ENCODE measurements around the gene HCST.

HCST gene

GRCh38 chr19:35932291-35932936 lies 30.1 kb downstream of the HCST start:
- TF ChIP-seq GATA3 (IDR thresholded peaks at IDR 0.05; ENCODE audit: low read depth, low read length), result no peak
- TF ChIP-seq GATA2 (IDR thresholded peaks at IDR 0.05; ENCODE audit: low read depth, low read length), result no peak

GRCh38 chr19:35935911-35936737 lies 33.8 kb downstream of the HCST start, which contains the start of gene LRFN3:
Gene LRFN3 (plus strand): TSS chr19:35936374. CDS start chr19:35939426, 3,052 bp downstream.
- TF ChIP-seq GATA2 (IDR thresholded peaks at IDR 0.05; ENCODE audit: low read depth, low read length), result peak; percentile 30; the same call in 1 of the 2 replicates
- no peak for TF ChIP-seq GATA3 (IDR thresholded peaks at IDR 0.05; ENCODE audit: low read depth, low read length)

GRCh38 chr19:35936738-35937268 lies 34.5 kb downstream of the HCST start:
- TF ChIP-seq GATA2 (IDR thresholded peaks at IDR 0.05; ENCODE audit: low read depth, low read length), result no peak
- TF ChIP-seq GATA3 (IDR thresholded peaks at IDR 0.05; ENCODE audit: low read depth, low read length), result no peak

DNA sequence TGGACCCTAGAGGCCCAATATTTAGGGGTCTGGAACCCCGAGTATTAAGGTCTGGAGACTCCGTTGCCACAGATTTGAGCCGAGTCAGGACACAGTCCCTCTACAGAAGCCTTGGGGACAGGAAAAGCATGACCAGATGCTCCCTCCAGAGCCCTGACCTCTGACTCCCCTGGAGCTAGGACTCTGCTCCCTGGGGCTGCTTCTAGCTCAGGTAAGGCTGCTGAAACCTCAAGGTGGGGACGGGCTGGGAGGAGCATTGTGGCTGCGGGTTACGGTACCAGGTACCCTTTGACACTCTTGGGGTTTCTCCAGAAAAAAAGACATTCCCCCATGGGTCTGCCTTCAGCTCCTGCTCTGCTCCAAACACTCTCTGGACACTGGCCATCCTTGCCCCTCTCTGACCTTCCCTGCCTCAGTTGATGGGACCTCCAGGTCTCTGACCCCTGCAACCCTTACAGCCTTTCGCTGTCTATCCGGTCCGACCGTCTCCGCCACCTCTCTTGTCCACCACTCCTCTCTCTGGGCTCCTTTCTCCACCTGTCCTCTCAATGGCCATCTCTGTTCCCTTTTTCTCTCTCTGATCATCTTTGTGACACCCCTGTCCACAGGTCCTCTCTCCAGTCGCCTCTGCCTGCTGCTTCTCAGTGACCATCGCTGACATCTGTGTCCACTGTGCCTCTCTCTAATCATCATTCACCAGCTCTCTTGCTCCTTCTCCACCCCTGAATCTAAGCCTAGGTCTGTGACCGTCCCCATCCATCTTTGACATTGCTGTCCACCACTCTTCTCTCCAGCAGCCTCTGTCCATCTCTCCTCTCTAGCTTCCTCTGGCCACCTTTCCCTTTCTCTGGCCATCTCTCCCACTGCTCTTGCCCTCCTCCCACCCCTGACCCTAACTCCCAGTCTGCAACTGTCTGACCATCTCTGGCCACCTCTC lies 35.3 kb downstream of the HCST start:
- TF ChIP-seq GATA3 (IDR thresholded peaks at IDR 0.05; ENCODE audit: low read depth, low read length) (no peak), GATA2 (IDR thresholded peaks at IDR 0.05; ENCODE audit: low read depth, low read length) (no peak)

GRCh38 chr19:35938282-35939224 lies 36.2 kb downstream of the HCST start:
- TF ChIP-seq GATA2 (IDR thresholded peaks at IDR 0.05; ENCODE audit: low read depth, low read length) (no peak), GATA3 (IDR thresholded peaks at IDR 0.05; ENCODE audit: low read depth, low read length) (no peak)

DNA sequence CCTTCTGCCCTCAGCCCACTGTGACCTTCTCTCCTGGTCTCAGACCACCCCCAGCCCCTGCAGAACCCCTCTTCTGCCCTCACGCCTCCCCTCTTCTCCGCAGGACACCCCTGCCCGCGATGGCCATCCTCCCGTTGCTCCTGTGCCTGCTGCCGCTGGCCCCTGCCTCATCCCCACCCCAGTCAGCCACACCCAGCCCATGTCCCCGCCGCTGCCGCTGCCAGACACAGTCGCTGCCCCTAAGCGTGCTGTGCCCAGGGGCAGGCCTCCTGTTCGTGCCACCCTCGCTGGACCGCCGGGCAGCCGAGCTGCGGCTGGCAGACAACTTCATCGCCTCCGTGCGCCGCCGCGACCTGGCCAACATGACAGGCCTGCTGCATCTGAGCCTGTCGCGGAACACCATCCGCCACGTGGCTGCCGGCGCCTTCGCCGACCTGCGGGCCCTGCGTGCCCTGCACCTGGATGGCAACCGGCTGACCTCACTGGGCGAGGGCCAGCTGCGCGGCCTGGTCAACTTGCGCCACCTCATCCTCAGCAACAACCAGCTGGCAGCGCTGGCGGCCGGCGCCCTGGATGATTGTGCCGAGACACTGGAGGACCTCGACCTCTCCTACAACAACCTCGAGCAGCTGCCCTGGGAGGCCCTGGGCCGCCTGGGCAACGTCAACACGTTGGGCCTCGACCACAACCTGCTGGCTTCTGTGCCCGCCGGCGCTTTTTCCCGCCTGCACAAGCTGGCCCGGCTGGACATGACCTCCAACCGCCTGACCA lies 37.2 kb downstream of the HCST start:
- TF ChIP-seq GATA3 (IDR thresholded peaks at IDR 0.05; ENCODE audit: low read depth, low read length) (no peak), GATA2 (IDR thresholded peaks at IDR 0.05; ENCODE audit: low read depth, low read length) (no peak)

GRCh38 chr19:35940078-35940775 lies 37.9 kb downstream of the HCST start:
- TF ChIP-seq GATA2 (IDR thresholded peaks at IDR 0.05; ENCODE audit: low read depth, low read length), result no peak
- no peak for TF ChIP-seq GATA3 (IDR thresholded peaks at IDR 0.05; ENCODE audit: low read depth, low read length)

- TF ChIP-seq GATA2 (IDR thresholded peaks at IDR 0.05; ENCODE audit: low read depth, low read length) (no peak), GATA3 (IDR thresholded peaks at IDR 0.05; ENCODE audit: low read depth, low read length) (no peak)
Measured at GRCh38 chr19:35940839-35941238, 38.5 kb downstream of the HCST start.

DNA sequence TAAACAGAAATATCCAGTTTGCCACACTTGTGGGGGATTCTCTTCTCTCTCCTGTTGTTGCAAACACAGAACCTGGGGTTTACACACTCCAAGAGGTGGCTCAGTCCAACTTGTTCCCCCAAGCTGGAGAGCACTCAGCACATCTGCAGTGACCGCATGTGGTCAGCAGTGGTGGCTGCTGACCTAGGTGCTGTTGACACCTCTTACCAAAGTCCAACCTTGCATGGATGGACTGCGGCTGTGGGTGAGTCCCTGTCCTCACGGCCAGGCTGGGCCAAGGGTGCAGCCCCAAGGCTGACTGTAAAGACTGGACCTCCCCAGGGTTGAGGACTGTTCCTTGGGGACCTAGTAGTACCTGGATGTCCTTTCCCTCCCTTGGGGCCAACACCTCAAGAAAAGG lies 39.9 kb downstream of the HCST start:
- TF ChIP-seq GATA3 (IDR thresholded peaks at IDR 0.05; ENCODE audit: low read depth, low read length), result no peak
- TF ChIP-seq GATA2 (IDR thresholded peaks at IDR 0.05; ENCODE audit: low read depth, low read length), result no peak

GRCh38 chr19:35943321-35944301 lies 41.3 kb downstream of the HCST start:
- no peak for TF ChIP-seq GATA2 (IDR thresholded peaks at IDR 0.05; ENCODE audit: low read depth, low read length)
- no peak for TF ChIP-seq GATA3 (IDR thresholded peaks at IDR 0.05; ENCODE audit: low read depth, low read length)

Data from SH-SY5Y (cell line).